Measurements from ENCODE around the gene SCAND1. TPM values are rescaled to one million over a fixed set of nuclear protein-coding genes. Genes with fewer than 3 reads are reported as not detected.
"Not testable (repeated sequence)": the region's sequence is repeated elsewhere in the genome, so short reads cannot be mapped to it uniquely, and the experiment has no call there.

SCAND1 gene
- total RNA-seq, 1 donor from 2014 or later, result 41.5 TPM

DNA sequence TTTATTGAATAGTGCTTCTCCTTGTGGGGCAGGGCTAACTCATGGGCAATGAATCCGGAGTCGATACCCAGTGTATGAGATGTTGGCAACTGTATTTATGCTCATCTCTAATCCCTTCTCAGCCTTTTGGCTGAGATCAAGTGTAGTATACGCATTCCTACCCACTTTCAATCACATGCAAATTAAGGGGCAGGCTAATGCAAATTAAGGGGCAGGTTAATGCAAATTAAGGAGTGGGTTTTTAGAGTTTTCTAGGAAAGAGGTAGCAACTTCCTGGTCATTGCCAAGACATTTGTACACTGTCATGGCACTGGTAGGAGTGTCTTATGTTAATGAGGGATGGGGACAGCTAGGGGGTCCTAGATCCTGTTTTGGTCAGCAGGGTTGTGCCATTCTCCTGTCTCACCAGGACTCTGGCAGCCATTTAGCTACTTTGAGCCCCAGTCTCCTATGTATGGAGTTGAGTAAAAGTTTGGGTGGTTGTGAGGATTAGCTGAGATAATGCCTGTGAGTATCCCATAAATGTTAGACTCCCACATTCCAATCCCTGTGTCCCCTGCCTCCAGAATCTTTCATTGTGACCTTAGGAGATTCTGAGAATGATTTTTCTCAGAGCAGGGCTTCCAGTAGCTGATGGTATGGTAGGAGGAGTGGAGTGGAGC, 13.8 kb upstream of the SCAND1 start, which contains the start of gene CNBD2:
CNBD2 (plus strand) TSS at position 612 of the 662 bp plus-strand sequence. CDS start 173 bp downstream, outside the sequence.
- ATAC-seq, result no peak
- intact Hi-C loops (cut with micrococcal nuclease), result no loop called here
- no peak for DNase-seq

DNA sequence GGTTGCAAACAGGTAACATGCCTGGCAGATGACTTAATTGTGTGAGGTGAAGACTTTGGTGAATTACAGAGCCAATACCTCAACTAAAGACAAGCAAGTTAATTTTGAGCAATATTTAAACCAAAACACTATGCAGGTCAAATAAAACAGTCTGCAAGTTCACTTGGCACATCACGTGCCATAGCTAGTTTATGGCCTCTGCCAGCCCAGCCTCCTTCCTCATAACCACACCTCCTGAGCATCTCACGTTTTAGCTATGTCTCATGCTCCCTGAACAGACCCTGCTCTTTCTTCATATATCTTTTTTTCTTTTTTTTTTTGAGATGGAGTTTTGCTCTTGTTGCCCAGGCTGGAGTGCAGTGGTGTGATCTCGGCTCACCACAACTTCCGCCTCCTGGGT, 9.6 kb upstream of the SCAND1 start:
- intact Hi-C loops (cut with micrococcal nuclease), result no loop called here
- no peak for ATAC-seq
- no peak for DNase-seq

DNA sequence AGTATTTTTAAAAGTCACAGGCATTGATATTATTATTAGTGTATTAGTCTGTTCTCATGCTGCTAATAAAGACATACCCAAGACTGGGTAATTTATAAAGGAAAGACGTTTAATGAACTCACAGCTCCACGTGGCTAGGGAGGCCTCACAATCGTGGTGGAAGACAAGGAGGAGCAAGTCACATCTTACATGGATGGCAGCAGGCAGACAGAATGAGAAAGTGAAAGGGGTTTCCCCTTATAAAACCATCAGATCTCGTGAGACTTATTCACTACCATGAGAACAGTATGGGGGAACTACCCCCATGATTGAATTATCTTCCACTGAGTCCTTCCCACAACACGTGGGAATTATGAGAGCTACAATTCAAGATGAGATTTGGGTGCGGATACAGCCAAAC, 5.0 kb upstream of the SCAND1 start:
- intact Hi-C loops (cut with micrococcal nuclease); DNase-seq; ATAC-seq: not testable (repeated sequence)

GRCh38 chr20:35956616-35957015, 2.3 kb upstream of the SCAND1 start:
- DNase-seq (no peak), ATAC-seq (no peak)

DNA sequence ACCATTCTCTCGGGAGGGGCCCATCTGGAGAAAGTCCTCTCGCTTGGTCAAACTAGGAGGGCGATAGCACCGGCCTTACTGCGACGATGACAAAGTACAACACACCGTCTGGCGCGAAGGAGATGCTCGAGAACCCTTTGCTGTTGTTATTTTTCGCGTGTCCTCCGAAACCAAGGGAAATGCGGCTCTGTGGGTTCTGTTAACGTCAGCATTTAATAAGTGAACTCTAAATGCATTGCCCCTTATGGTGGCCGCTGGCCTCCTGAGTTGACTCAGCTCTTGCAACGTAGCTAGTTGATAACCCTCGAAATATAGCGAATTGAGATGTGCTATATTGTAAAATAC, 577 bp upstream of the SCAND1 start:
- ATAC-seq (peak; percentile 5), DNase-seq (no peak)
- intact Hi-C loops (cut with micrococcal nuclease), result no loop called here

More at GRCh38 chr20:35956616-35957015, 2.3 kb upstream of the SCAND1 start:
- intact Hi-C loops (cut with micrococcal nuclease), result no loop called here

DNA sequence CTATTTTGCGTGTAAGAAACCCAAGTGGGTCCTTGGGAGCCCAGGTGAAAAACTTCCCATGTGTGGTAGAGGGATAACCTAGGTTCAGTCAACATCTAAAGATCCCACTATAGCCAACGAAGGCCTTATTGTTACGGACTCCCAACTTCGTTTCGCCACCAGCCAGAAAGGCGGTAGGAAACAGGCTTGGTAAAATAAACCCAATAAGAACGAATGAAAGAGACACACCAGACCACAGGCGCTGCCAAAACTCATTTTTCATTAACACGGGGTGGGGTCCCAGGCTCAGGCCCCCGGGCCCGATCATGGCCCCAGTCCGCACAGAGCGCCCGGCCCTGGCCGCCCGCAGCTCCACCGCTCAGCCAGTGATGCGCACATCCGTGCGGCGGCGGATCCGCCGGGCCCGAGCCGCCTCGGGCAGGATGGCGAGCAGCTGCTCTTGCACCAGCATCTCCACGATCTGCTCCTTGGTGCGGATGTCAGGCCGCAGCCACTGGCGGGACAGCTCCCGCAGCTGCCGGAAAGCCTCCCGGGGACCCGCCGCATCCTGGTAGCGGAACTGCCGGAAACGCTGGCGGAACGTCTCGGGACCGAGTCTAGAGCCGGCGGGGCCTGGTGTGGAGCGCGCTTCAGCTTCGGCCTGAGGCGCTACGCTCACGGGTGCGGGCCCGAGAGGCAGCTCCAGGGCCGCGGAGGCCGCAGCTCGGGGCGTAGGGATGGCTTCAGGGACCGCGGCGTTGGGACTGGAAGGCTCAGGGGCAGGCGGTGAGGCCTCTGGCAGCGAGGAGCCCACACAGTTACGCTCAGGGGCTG, 709 bp downstream of the SCAND1 start:
- ATAC-seq (peak; percentile 47), DNase-seq (peak; percentile 63)
- intact Hi-C loops (cut with micrococcal nuclease), result no loop called here

DNA sequence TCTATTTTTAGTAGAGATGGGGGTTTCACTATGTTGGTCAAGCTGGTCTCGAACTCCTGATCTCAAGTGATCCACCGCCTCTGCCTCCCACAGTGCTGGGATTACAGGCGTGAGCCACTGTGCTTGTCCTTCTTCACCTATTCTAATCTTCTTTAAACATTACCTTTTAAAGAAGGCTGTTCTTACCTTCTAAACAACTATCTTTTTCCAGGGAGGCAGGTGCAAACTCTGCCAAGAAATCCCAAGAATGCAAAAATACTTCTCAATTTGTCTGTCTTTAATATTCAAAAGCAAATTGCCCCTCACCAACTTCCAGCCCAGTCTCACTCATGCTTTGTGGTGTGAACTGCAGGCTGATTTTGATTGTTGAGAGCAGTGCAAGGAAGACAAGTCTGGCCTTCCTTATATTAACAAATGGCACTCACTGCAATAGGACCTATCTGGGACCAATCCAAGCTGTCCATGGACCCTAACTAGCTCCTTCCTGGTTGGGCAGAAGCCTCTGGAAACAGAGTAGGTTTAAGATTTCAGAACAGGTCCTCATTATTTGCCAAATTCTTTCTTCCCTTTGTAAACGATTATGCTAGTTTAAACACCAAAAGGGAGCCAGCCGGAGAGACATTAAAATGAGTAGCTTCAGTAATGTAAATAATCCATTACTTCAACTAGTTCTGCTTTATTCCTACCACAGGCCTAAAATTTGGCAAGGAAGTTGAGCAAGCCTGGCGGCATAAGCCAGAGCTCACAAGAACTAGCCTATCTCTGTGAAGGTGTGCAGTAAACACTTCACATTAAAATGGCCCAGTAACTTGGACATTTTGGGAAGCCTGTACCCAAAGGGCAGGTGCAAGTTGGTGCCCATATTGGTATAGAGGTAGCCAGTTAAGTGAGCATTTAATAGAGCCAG, 1.6 kb downstream of the SCAND1 start:
- DNase-seq (no peak), ATAC-seq (no peak)
- intact Hi-C loops (cut with micrococcal nuclease), result no loop called here

DNA sequence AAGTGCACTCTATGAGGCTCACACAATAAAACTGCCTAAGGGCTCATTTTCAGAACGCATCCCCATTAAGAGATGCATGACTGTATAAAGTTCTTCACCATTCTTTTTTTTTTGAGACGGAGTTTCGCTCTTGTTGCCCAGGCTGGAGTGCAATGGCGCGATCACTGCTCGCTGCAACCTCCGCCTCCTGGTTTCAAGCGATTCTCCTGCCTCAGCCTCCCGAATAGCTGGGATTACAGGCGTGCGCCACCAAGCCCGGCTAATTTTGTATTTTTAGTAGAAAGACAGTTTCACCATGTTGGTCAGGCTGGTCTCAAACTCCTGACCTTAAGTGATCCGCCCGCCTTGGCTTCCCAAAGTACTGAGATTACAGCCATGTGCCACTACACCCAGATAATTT, 2.2 kb downstream of the SCAND1 start:
- ATAC-seq; intact Hi-C loops (cut with micrococcal nuclease); DNase-seq: not testable (repeated sequence)

DNA sequence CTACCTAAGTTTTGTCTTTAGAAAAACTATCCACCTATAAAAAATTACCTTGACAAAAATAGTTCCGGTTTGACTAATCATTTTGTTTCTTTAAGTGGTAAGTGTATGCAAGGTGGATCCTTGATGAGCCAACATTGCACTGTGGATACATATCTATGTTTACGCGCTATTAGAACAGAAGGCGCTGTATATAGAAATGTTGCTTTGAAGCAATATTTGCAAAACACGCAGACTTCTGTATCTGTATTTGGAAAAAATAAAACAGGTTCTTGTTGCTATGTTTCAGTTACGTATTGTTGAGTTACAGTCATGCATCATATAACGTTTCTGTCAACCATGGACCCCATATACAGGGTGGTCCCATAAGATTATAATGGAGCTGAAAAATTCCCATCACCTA, 4.2 kb downstream of the SCAND1 start:
- intact Hi-C loops (cut with micrococcal nuclease), result no loop called here
- no peak for ATAC-seq
- no peak for DNase-seq

DNA sequence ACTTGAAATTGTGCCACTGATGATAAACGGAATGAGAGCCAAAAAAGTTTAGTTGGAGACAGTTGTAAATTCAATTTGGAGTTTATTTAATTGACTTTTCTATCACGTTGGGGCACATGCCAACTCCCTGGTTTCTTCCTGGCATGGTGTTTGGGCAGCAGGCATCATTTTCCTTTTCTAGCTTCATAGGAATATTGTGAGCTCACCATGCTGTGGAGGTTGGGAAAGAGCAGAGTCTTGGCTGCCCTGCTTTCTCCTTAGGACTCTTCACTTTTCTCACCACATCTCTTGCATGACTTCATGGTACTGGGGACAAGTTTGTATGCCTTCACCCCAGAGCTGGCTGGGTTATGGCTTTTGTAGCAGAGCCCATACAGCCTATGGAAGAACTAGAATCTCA, 6.4 kb downstream of the SCAND1 start:
- no peak for ATAC-seq
- intact Hi-C loops (cut with micrococcal nuclease), result no loop called here

GRCh38 chr20:35947489-35947888, 6.8 kb downstream of the SCAND1 start:
- ATAC-seq, result no peak
- intact Hi-C loops (cut with micrococcal nuclease), result no loop called here
- no peak for DNase-seq

More for the DNA sequence above, 6.4 kb downstream of the SCAND1 start:
- DNase-seq, result no peak

GRCh38 chr20:35942243-35942642, 12.1 kb downstream of the SCAND1 start:
- intact Hi-C loops (cut with micrococcal nuclease), result no loop called here
- ATAC-seq (no peak), DNase-seq (no peak)

DNA sequence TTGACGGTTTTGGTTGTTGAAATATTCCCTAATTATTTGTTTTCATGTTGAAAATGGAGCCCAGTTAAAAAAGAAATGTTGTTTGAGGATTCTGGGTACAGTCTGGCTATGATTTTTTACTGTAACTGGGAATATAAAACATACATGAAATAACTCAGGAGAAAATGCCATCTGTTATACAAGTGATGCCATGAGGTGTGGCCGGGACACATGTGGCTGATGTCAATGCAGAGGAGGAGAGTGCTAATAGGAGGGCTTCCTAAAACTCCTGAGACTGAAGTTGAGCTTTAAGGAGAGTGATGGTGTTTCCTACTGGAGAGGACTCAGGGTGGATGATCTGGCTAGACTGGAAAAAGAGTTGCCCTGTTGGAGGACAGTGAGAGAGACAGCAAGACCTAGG, 12.7 kb downstream of the SCAND1 start:
- ATAC-seq, result no peak
- intact Hi-C loops (cut with micrococcal nuclease), result no loop called here

GRCh38 chr20:35939264-35939663, 15.0 kb downstream of the SCAND1 start:
- no peak for DNase-seq
- ATAC-seq, result no peak
- intact Hi-C loops (cut with micrococcal nuclease), result no loop called here

More for the DNA sequence above, 12.7 kb downstream of the SCAND1 start:
- DNase-seq, result no peak

DNA sequence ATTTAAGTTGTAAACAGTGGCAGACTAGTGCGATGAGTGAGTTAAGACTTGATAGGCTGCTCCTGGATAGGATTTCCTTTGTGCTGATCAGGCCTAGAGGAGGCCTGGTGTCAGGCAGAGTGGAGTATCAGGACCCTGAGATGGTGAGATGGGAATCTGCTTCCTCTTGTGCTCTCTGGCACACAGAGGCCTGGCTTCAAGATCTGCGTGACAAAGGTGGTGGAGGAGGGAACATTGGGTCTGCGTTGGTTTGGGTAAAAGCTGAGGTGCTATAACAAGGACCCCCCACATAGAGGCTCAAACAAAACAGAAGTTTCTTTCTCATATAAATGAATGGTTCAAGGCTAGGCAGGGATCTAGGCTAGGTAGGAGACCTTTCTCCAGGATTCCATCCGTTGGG, 20.3 kb downstream of the SCAND1 start:
- intact Hi-C loops (cut with micrococcal nuclease), result no loop called here
- DNase-seq (no peak), ATAC-seq (no peak)

DNA sequence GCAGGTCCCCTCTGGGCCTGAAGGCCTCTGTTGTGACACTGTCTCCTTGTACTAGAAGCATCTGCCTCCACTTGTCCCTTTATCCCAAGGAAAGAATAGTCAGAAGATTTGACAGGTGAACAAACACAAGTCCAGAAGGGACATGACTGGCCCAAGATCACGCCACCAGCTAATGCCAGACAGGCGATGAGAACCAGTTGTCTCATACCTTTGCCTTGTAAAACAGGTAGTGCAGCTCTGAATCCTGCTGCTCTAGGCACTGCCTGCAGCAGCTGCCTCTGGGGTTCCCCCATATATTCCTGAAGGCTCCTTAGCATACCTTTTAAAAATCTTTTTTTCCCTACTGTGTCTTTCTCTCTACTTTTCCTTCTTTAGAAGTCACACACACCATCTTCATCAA, 25.0 kb downstream of the SCAND1 start:
- no peak for ATAC-seq
- intact Hi-C loops (cut with micrococcal nuclease), result no loop called here
- DNase-seq, result no peak

DNA sequence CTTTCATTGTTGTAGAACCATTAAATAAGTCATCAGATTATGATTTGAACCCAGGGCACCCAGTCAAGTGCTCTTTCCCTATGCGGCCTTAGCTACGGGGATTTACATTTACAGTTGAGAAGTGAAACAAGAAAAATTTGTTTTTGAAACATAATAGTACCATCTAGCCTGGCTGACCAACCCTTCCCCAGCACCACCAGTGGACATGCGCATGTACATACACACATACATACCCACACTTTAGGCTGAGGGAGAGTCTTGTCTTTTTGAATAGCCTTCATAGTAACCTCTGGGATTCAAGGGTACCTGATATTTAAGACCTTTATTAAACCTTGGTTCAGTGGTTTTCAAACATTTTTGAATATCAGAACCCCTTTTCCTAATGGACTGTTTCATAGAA, 33.8 kb downstream of the SCAND1 start:
- ATAC-seq, result no peak

DNA sequence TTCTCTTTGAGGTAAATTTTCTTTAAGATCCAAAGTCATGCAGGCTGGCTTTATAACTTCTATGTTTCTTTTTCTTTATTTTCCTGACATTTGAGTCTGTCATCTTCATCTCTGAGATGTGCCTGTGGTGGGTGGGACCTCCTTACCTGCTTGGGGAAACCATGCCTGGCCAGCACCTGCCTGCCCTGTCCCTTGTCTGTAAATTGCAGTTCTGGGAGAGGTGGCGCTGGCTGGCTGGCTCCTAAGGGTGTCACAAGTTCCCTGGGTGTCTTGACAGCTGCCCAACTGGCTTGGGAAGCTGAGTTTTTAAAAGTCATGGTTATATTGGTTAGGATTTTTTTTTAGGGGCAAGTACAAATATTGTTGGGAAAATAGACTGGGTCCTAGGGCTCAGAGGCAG, 36.3 kb downstream of the SCAND1 start:
- intact Hi-C loops (cut with micrococcal nuclease), result no loop called here
- DNase-seq (no peak), ATAC-seq (peak; percentile 39)

More for the DNA sequence above, 33.8 kb downstream of the SCAND1 start:
- DNase-seq, result no peak
- intact Hi-C loops (cut with micrococcal nuclease), result no loop called here

DNA sequence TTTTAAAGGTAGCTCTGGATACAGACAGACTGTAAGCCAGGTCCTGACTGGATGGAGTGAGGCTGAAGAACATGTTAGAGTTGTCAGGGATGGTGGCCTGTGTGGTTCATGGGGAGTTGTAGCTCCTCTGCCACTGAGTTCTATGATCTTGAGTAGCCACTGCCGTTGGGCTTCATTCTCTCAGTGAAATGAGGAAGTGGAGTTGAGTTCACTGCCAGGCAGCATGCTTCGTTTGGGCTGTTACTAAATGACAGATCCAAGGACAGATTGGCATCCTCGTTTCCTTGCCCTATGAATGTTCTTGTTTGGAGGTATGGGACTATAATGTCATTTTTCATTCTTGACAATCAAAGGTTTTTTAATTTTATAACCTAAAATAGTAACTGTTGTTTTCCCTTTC, 37.2 kb downstream of the SCAND1 start:
- ATAC-seq (no peak), DNase-seq (no peak)
- intact Hi-C loops (cut with micrococcal nuclease), result no loop called here

DNA sequence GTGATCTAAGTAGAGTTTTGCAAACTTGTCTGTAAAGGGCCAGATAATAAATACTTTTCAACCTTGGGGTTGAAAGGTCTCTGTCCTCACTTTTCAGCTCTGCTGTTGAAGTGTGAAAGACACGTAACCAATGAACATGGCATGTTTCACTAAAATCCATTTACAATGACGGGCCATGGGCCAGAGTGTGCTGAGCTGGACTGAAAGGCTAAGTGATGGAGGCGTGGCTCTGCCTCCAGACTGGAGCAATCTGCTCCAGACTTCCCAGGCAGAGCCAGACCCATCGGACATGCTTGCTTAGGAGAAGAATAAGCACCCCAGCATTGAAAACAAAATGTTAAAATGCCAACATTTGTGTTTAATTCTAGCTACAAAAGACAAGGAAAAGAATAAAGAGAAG, 41.4 kb downstream of the SCAND1 start:
- no peak for DNase-seq
- intact Hi-C loops (cut with micrococcal nuclease), result no loop called here
- no peak for ATAC-seq

Data from left ventricle myocardium superior (tissue), 1 donor.